Keratinocyte (primary cell): Measurements from ENCODE around the gene ZNF132.

Source experiments
- EZH2 ChIP-seq: IDR thresholded peaks from one replicate; pipeline ENCODE4 v1.6.1; 2012; ENCODE audit warnings: inconsistent platforms, mild to moderate bottlenecking, low read length, moderate library complexity
- TF ChIP-seq, protein P1 (sequence below), 3 experiments: IDR thresholded peaks in 1 of 3; conservative IDR thresholded peaks in 1 of 3; optimal IDR thresholded peaks in 1 of 3; 2 replicates in 2 of 3; 3 replicates in 1 of 3; pipeline versions ENCODE3 to v1.5.1; 2011; ENCODE audit warnings: low read length in 3 of 3, mild to moderate bottlenecking in 3 of 3, moderate library complexity in 2 of 3, control low read depth in 1 of 3, inconsistent platforms in 1 of 3; ENCODE audit not compliant: insufficient read depth in 2 of 3; ENCODE audit errors: extremely low read depth in 1 of 3

DNA sequence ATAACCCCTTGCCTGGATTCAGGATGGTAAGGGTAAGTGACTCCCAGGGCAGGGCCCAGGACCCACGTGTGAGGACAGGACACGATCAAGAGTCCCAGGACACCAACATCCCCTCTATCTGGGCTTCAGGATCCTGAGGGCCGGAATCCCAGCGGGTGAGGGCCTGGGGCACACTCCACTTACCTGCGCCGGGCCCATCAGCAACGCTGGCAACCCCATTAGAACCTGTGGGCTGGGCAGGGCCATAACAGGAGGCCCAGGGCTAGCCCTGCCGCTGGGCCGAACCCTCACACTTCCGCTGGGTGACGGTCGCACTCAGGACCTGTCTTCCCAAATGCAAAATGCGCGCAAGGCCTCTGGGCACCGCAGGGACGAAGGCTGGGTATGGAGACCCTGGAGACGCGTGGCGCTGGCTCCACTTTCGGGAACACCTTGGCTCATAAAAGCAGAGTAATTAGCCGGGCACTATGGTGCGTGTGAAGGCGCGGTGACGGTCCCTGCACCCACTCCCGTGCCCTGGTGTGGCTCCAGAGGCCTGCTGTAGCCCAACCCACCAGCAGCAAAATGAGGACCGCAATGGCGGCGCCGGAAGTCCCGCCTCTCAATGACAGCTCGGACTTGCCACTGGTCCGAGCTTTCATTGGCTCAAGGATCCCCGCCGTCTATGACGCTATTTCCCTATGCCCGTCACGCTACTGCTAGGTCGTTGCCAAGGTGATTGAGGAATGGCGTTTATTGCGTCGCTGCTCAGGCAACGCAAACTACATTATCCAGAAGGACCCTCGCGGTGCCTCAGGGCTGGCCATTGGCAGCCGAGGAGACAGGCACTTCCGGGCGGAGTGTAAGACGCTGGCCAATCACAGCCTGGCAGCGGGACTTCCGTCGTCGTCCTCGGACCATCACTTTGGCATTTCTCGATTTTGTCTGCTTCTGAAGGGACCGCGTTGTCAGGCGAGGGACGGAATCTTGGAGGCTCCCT lies at the start of gene ZNF132:
- TF ChIP-seq, protein P1, sequence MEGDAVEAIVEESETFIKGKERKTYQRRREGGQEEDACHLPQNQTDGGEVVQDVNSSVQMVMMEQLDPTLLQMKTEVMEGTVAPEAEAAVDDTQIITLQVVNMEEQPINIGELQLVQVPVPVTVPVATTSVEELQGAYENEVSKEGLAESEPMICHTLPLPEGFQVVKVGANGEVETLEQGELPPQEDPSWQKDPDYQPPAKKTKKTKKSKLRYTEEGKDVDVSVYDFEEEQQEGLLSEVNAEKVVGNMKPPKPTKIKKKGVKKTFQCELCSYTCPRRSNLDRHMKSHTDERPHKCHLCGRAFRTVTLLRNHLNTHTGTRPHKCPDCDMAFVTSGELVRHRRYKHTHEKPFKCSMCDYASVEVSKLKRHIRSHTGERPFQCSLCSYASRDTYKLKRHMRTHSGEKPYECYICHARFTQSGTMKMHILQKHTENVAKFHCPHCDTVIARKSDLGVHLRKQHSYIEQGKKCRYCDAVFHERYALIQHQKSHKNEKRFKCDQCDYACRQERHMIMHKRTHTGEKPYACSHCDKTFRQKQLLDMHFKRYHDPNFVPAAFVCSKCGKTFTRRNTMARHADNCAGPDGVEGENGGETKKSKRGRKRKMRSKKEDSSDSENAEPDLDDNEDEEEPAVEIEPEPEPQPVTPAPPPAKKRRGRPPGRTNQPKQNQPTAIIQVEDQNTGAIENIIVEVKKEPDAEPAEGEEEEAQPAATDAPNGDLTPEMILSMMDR (optimal IDR thresholded peaks at IDR 0.05 in 1 of 3, IDR thresholded peaks at IDR 0.05 in 1 of 3, conservative IDR thresholded peaks at IDR 0.05 in 1 of 3; ENCODE audit: extremely low read depth in 1 of 3, insufficient read depth in 2 of 3, low read length in 3 of 3), result no peak
- no peak for TF ChIP-seq EZH2
